AG10803 (cell line): Measurements from ENCODE around the gene OR2A5.
"Not testable (repeated sequence)": the region's sequence is repeated elsewhere in the genome, so short reads cannot be mapped to it uniquely, and the experiment has no call there.

Experiments
- DNase-seq: peaks from one replicate; pipeline ENCODE4 v3.0.0; 2010; ENCODE audit warnings: low read depth
- H3K4me3 ChIP-seq: 2 replicates; pipeline ENCODE4 v1.5.1; 2011; ENCODE audit warnings: mild to moderate bottlenecking, low read length, control low read depth
- TF ChIP-seq, protein P1 (sequence below): conservative IDR thresholded peaks from 2 replicates; pipeline ENCODE4 v1.5.1; 2011; ENCODE audit warnings: mild to moderate bottlenecking, low read length, control low read depth, inconsistent platforms

The OR2A5 gene, protein sequence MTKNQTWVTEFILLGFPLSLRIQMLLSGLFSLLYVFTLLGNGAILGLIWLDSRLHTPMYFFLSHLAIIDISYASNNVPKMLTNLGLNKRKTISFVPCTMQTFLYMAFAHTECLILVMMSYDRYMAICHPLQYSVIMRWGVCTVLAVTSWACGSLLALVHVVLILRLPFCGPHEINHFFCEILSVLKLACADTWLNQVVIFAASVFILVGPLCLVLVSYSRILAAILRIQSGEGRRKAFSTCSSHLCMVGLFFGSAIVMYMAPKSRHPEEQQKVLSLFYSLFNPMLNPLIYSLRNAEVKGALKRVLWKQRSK

DNA sequence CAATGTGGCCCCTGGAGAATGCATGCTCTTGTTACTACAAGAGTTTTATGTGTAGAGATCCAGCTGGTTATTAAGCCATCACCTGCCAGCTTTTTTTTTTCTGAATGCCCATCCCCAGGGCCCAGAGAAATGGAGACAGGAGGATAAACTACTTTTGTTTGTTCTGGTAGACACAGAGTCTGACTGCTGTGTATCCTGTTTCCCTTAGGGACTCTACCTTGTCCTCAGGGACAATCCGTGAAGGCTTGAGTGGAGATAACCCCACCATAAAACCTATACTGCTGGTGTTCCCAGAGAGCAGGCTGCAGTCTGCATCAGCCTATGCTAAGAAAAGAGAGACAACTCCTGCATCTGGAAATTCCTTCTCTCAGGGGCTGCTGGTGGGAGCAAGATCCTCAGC lies at the start of gene OR2A5:
Gene OR2A5 (plus strand): TSS at position 301 of the 400 bp plus-strand sequence. CDS start 1,454 bp downstream, outside the sequence.
- DNase-seq, result no peak

DNA sequence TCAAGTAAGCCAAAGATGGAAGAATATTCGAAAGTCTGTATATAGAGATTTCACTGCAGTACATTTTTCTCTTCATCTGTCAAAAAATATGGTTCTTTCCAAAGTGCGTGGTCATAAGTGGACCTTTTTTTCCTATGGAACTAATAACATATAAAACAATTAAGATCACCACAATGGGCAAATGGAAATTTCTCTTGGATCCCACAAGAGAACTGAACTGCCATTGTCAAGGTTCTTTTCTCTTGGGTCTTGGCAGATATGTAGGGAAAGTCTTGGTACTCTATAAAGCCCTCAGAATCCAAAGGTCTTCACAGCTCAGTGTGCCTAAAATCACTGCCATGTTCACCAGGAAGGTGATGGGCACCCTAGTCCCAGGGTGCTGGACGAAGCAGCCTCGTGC lies 48.7 kb upstream of the OR2A5 start, which contains the start of gene OR6B1:
Gene OR6B1 (plus strand): TSS at position 301 of the 400 bp plus-strand sequence. CDS start 3,677 bp downstream, outside the sequence.
- no peak within 1 kb of the TSS for H3K4me3 ChIP-seq
- TF ChIP-seq, protein P1, sequence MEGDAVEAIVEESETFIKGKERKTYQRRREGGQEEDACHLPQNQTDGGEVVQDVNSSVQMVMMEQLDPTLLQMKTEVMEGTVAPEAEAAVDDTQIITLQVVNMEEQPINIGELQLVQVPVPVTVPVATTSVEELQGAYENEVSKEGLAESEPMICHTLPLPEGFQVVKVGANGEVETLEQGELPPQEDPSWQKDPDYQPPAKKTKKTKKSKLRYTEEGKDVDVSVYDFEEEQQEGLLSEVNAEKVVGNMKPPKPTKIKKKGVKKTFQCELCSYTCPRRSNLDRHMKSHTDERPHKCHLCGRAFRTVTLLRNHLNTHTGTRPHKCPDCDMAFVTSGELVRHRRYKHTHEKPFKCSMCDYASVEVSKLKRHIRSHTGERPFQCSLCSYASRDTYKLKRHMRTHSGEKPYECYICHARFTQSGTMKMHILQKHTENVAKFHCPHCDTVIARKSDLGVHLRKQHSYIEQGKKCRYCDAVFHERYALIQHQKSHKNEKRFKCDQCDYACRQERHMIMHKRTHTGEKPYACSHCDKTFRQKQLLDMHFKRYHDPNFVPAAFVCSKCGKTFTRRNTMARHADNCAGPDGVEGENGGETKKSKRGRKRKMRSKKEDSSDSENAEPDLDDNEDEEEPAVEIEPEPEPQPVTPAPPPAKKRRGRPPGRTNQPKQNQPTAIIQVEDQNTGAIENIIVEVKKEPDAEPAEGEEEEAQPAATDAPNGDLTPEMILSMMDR, result no peak
- no peak for DNase-seq

More for the DNA sequence above, at the start of gene OR2A5:
- TF ChIP-seq, protein P1, result no peak
- H3K4me3 ChIP-seq, result no peak within 1 kb of the TSS

DNA sequence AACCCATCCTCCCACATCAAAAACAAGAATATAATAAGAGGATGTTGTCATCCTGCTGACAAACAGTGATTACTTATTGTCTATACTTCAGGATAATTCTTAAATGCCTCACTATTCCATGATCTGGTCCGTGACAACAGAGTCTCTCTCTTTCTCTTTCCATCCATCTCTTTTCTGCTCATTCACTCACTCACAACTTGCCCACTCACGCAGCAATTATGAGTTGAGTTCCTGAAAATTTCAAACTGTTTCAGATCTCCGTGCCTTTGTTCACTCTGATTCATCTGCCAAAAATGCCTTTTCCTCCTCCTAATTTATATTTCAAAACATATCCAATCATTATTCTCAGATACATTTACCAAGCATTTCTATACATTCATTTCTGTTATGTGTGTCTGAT lies 47.2 kb upstream of the OR2A5 start:
- no peak overlapping the region for H3K4me3 ChIP-seq

GRCh38 chr7:144004703-144005102 lies 44.0 kb upstream of the OR2A5 start:
- H3K4me3 ChIP-seq, result no peak overlapping the region
- TF ChIP-seq, protein P1, result no peak
- no peak for DNase-seq

More for the DNA sequence above, 47.2 kb upstream of the OR2A5 start:
- no peak for DNase-seq
- TF ChIP-seq, protein P1, result no peak

- TF ChIP-seq, protein P1, result no peak
- no peak overlapping the region for H3K4me3 ChIP-seq
- no peak for DNase-seq
Observed at GRCh38 chr7:144006029-144006691, 42.6 kb upstream of the OR2A5 start.

DNA sequence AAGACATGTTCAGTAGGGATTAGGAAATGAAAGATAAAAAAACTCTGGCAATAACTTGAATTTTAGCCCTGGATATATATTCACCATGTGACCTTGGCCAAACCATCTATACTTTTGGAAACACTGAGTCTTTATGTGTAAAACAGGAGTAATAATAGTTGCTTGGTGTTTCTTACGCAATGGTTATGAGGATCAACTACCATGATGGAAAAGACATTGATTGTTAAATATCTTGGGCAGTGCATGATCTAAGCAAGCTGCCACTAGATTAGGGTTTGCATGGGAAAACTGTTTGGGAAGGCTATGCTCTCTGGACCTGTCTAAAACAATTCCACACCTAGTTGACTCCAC lies 42.1 kb upstream of the OR2A5 start:
- H3K4me3 ChIP-seq, result no peak overlapping the region
- TF ChIP-seq, protein P1, result no peak
- no peak for DNase-seq

GRCh38 chr7:144009361-144009760 lies 39.4 kb upstream of the OR2A5 start:
- no peak for DNase-seq
- TF ChIP-seq, protein P1, result no peak
- no peak overlapping the region for H3K4me3 ChIP-seq

GRCh38 chr7:144010061-144010460 lies 38.7 kb upstream of the OR2A5 start:
- not testable (repeated sequence) for H3K4me3 ChIP-seq

DNA sequence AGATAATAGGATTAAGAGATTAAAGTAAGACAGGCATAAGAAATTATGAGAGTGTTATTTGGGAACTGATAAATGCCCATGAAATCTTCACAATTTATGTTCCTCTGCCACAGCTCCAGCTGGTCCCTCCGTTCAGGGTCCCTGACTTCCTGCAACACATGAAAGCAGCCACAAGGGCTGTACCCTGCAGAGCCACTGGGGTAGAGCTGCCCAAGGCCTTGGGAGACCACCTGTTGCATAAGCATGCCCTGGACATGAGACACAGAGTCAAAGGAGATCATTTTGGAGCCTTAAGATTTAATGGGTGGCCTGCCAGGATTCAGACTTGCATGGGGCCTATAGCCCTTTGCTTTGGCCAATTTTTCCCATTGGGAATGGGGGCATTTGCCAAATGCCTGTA lies 37.9 kb upstream of the OR2A5 start:
- H3K4me3 ChIP-seq, DNase-seq: not testable (repeated sequence)

More at GRCh38 chr7:144010061-144010460, 38.7 kb upstream of the OR2A5 start:
- not testable (repeated sequence) for DNase-seq
